Activated naive CD4-positive, alpha-beta T cell treated with Interleukin-2 at 50 U/mL for 16 hours (primary cell): Measurements from ENCODE around the gene TSPAN19.

Experiments
- DNase-seq: peaks from one replicate; pipeline ENCODE4 v3.0.0-alpha.2; 2020

Gene TSPAN19

DNA sequence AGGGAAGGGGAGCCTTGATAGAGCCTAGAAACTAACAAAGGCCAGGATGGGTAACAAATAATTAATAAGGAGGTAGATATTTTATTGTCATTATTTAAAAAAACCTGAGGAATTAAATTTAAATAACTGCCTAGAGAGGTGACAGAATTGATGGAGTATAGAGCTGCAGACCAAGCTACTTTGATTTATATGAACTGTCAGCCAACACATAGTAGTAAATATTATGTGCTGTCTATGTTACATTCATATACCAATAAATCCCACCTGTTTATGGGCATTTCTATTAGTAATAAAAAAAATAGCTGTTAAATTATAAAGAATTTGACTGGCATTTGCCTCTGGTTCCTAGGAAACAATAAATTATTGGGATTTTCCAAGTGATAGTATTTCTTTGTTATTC is 37.7 kb downstream of the TSPAN19 start:
- no peak for DNase-seq

DNA sequence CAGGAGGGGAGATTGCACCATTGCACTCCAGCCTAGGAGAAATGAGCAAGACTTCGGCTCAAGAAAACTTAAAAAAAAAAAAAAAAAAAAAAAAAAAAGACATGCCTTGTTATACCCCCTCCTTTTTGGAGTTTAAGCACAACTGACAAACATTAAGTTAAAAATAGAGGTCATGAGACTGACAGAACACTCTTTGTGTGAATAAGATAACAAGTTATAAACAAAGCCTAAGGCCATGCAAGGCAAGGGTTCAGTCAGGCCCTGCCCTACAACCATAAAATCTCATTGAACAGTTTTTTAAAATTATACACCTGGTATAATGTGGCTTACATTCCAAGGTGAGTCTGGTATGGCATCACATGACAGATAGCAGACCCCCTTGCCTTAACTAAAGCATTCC is 39.3 kb downstream of the TSPAN19 start:
- no peak for DNase-seq

DNA sequence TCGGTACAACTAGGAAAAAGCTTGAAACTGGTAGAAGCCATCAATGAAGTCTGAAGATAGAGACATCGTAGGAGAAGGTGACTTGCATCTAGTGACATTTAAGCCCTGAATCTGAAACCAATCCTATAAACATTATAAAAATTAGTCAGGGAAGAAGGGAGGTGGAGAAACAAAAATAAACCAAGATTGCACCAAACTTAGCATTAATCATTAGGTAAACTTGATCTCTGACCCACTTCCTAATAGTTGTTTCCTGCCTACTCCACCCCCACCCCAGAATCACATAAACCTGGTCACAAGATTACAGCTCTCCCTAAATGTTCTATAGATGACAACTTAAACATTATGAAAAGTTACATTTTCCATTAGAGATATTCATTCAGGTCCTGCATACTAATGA is 40.4 kb downstream of the TSPAN19 start:
- no peak for DNase-seq

DNA sequence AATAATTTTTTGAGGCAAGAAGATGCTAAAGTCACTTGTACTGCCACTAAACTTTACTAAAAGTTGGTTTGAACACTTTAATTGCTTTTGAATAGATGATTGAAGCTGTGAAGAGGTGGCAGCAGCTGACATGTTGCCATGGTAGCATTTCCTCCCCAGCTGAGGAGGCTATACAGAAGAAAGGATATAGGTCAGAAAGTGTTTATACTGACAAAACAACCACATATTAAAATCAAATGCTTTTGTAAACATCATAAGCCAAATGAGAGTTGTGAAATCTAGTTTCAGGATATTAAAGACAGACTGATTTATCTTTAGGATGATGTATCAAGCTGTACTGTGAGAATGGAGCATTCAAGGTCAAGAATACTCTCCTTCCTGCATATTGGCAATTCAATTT is 41.7 kb downstream of the TSPAN19 start:
- no peak for DNase-seq

DNA sequence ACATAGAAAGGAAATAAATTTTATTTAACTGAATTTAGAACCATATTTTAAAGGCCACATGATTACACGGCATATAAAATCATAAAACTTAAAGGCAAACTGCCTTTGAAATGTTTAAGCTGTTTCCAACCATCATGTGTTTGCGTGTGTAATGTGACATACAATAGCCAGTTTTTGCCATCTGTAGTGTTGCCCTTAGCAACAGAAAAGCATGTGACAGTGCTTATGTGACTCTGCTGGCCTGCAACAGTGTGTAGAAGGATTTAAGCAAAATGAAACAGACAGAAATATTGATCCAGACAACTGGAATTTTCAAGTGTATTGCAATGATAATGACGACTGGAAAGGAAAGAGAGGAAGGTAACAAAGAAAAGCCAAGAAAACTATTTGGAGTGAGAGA is 49.5 kb downstream of the TSPAN19 start:
- no peak for DNase-seq

DNA sequence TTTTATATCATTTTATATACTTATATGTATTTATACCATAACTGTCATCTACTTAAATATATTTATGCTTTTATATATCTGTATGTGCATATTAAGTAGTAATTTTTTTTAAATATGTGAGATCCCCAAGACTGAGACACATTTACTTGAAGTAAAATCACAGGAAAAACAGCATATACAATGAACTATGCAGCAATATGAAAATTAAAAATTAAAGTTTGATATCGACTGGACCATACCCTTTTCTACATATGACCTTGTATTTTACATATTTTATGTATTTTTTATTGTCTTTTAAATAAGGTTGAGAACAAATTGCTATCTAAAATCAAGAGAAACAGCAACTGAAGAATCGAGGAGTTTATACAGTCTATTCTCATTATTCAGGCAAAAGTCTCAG is 50.0 kb downstream of the TSPAN19 start:
- no peak for DNase-seq

DNA sequence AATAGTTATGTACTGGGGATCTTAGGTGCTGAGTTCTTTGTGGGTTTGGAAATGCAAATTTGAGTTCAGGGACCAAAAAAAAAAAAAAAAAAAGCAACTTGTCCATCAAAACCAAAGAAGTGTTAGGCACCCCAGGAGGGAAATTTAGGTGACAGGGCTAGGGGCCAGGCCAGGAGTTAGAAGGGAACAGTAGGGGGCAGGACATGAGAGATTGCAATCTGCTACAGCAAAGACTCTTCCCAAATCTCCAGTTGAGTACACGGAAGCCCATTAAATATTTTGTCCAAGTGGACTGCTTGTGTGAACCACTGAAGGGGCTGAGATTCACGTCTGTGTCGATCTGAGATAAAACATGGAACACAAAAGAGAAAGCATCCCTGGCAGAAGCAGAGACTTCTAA is 52.8 kb downstream of the TSPAN19 start:
- DNase-seq: no peak

DNA sequence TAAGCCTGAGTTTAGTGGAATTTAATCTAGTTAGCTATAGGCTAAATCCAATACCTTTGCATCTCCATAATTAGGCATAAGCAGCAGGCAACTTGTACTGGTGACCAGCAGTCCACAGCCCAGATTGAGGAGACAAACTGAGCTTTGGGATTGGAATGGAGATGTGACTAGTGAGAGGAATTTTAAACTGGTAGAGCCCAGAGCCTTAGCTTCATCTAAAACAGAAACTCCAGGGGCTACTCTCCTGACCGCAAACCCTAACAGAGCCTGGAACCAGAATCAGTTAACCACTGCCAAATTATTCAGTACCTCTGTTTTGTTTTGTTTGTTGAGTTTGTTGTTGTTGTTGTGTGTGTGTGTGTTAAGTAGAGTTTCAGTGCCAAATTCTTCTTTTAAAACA is 53.2 kb downstream of the TSPAN19 start:
- no peak for DNase-seq

DNA sequence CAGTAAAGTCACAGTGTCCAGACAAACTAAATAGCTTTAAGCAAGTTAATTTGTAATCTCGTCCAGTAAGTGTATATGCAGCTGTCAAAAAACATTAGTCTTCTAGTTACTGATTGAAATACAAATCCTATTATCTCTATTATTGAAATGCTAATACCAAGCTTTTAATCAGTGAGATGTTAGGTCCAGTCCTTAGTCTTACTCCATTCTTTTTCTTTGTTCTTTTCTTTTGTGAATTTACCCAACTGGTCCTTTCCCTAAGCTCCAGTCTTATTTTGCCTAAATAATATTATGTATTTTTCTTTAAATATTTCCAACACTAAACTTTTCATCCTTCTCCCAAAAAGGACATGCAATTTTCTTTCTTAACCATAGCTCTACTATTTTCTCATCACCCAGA is 57.2 kb downstream of the TSPAN19 start:
- DNase-seq: no peak

DNA sequence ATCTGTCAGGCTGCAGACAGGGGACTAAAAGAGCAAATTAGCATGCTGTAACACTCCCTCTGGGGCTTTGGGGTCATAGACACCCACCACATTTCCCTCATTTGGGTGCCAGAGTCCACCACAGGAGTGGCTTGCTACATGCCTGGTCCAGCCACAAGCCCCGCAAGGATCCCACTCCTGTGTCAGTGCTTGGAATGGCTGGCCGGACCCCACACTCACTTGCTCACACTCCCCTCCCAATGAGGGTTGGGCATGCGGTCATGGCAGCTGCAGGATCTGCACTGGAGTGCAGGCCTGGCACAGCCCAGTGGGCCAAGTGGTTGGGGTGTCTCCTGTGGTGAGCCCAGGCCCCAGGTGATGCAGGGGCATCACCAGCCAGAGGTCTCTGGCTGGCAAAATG is 59.9 kb downstream of the TSPAN19 start:
- DNase-seq: no peak

DNA sequence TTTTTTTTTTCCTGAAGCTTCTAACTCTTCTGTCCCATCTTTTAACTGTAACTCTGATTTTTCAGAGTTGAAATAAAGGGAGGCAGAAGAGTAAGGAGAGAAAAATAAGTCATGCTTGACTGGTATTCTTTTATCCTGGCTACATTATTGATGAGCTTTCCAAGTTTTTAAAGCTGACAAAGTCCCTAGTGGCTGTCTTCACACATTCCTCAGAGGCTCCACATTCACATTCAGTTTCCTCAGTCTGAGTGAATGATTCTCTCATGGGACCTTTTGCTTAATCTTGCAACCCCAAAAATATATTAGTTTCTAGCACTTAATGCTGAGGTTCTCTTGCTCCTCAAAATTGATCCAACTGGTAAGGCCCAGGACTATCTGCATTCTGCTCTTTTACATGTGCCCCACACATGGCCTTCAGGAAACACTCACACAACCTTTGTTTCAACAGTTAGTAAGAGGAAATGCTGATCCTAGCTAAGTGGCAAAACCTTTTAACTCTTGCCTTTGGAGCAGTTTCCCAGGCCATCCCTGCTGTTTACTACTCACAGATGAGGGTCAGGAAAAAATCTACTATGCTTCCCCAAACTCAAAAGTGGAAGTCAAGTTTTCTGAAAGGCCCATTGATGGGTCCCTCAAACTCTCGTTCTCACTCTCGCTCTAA is 61.8 kb downstream of the TSPAN19 start:
- DNase-seq: no peak

DNA sequence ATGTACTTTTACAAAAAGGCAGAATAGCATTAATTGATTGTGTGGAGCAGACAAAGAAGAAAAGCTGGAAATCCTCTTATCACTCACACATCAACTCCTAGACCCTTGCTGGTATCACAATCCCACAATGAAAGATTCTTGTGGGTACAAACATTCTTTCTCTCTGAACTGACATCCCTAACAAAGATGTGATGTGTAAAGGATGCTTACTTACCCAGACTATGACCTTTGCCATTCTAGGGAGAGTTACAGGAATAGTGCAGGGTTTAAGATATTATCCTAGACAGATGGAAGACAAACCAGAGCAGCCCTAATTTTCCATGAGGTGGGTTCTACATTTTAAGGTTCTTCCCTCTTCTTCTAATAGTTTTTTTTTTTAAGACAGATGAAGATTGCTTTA is 63.1 kb downstream of the TSPAN19 start:
- no peak for DNase-seq

DNA sequence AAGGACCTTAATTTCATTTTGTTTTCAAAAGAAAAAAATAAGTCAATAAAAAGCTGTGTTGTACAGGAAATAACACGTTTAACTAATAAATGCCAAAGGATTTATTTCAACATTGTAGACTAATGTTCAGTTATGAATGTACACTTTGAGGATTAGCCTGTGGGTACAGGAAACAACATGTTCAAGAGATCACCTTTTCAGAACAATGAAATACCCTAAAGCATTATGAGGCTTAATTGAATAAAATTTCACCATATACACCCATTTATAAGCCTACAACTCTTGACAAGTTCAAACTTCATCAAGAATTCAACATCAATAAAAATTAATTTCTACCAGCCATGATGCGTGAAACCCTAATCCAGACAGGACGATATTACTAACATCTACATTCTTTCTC is 66.9 kb downstream of the TSPAN19 start:
- no peak for DNase-seq
